ENCODE measurements around the gene SYS1.

DNA sequence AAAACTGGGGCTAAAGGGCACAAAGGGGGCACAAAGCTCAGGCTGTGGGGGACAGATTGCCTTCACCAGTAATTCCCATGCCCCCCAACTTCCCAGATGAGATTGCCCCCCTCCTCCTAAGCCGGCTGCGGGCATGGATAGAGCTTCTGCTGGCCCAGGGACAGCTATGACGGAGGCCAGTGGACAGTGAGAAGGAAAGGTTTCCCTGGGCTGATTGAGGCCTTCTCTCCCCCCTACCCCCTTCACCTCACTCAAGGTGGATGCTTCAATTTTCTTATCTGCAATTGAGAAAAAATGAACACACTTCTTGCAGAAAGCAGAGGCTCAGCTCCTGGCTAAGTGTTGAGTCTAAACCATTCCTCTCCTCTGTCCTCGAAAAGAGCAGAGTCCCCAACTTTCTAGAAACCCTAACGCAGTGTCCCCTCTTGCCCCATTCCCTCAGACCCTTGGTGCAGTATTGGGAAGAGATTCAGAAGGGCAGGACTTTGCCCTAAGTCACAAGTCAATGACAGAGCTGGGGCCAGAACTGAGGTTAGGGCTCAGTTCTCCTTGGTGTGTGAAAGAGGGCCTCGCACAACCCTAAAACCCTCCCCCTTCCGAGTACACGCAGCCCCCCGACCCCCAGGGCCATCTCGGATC is 15.5 kb upstream of the SYS1 start:
- TF ChIP-seq, protein P1, sequence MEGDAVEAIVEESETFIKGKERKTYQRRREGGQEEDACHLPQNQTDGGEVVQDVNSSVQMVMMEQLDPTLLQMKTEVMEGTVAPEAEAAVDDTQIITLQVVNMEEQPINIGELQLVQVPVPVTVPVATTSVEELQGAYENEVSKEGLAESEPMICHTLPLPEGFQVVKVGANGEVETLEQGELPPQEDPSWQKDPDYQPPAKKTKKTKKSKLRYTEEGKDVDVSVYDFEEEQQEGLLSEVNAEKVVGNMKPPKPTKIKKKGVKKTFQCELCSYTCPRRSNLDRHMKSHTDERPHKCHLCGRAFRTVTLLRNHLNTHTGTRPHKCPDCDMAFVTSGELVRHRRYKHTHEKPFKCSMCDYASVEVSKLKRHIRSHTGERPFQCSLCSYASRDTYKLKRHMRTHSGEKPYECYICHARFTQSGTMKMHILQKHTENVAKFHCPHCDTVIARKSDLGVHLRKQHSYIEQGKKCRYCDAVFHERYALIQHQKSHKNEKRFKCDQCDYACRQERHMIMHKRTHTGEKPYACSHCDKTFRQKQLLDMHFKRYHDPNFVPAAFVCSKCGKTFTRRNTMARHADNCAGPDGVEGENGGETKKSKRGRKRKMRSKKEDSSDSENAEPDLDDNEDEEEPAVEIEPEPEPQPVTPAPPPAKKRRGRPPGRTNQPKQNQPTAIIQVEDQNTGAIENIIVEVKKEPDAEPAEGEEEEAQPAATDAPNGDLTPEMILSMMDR (conservative IDR thresholded peaks at IDR 0.05; ENCODE audit: low read length) = no peak
- no peak for TF ChIP-seq EZH2phosphoT487 (IDR thresholded peaks at IDR 0.05; ENCODE audit: borderline replicate concordance)

Data from Loucy (cell line).